ENCODE data around the gene TRAPPC12.

TRAPPC12 gene

GRCh38 chr2:3470856-3471737 is 91.6 kb downstream of the TRAPPC12 start:
- TF ChIP-seq CTCF (IDR thresholded peaks at IDR 0.05; ENCODE audit: low read depth, low read length): no peak
- no peaks in the 10 kb centered on the region for H3K27me3 ChIP-seq
- no peaks in the 10 kb centered on the region for H3K9me3 ChIP-seq
- H3K4me1 ChIP-seq: no peaks in the 10 kb centered on the region
- DNase-seq: no peak
- H3K36me3 ChIP-seq: peaks cover 25% of the 10 kb centered on the region
- no peak overlapping the region for H3K4me3 ChIP-seq (ENCODE audit: low read depth, low read length)

- H3K36me3 ChIP-seq: peaks cover 27% of the 10 kb centered on the region
- H3K9me3 ChIP-seq: no peaks in the 10 kb centered on the region
Measured at GRCh38 chr2:3472296-3472695, 92.8 kb downstream of the TRAPPC12 start.

DNA sequence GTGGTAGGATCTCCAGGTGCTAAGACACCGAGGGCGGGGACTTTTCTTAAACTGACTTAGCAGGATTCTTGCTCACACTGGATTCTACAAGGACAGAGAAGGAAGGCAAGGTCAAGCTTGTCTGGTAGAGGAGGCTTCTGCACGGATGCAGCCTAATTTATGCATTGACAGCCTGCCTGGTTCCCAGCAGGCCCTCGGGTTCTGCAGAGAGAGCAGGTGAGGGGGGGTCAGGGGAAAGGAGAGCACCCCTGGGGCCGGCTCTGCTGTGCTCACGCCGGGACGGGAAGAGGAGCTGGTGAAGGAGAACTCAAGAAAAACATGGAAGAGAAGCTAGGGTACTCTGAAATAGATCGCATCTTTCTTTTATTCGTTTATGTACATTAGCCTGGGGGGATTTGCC is 93.5 kb downstream of the TRAPPC12 start:
- Histone ChIP-seq H3K27me3 (no peaks in the 10 kb centered on the region), H3K9me3 (no peaks in the 10 kb centered on the region), H3K36me3 (peaks cover 21% of the 10 kb centered on the region), H3K4me1 (no peaks in the 10 kb centered on the region), H3K4me3 (ENCODE audit: low read depth, low read length) (no peak overlapping the region)
- TF ChIP-seq CTCF (IDR thresholded peaks at IDR 0.05; ENCODE audit: low read depth, low read length): no peak
- DNase-seq: no peak

More at GRCh38 chr2:3472296-3472695, 92.8 kb downstream of the TRAPPC12 start:
- no peaks in the 10 kb centered on the region for H3K27me3 ChIP-seq
- H3K4me1 ChIP-seq: no peaks in the 10 kb centered on the region
- H3K4me3 ChIP-seq (ENCODE audit: low read depth, low read length): no peak overlapping the region
- DNase-seq: no peak
- no peak for TF ChIP-seq CTCF (IDR thresholded peaks at IDR 0.05; ENCODE audit: low read depth, low read length)

GRCh38 chr2:3475771-3476170 is 96.3 kb downstream of the TRAPPC12 start:
- H3K27me3 ChIP-seq: no peaks in the 10 kb centered on the region
- H3K4me1 ChIP-seq: no peaks in the 10 kb centered on the region
- H3K36me3 ChIP-seq: peaks cover 22% of the 10 kb centered on the region
- H3K4me3 ChIP-seq (ENCODE audit: low read depth, low read length): no peak overlapping the region
- TF ChIP-seq CTCF (IDR thresholded peaks at IDR 0.05; ENCODE audit: low read depth, low read length): no peak
- H3K9me3 ChIP-seq: no peaks in the 10 kb centered on the region
- DNase-seq: no peak

GRCh38 chr2:3476321-3476984 is 97.0 kb downstream of the TRAPPC12 start:
- Histone ChIP-seq H3K9me3 (no peaks in the 10 kb centered on the region), H3K4me3 (ENCODE audit: low read depth, low read length) (no peak overlapping the region), H3K27me3 (no peaks in the 10 kb centered on the region), H3K4me1 (no peaks in the 10 kb centered on the region), H3K36me3 (peaks cover 22% of the 10 kb centered on the region)
- no peak for DNase-seq
- no peak for TF ChIP-seq CTCF (IDR thresholded peaks at IDR 0.05; ENCODE audit: low read depth, low read length)

DNA sequence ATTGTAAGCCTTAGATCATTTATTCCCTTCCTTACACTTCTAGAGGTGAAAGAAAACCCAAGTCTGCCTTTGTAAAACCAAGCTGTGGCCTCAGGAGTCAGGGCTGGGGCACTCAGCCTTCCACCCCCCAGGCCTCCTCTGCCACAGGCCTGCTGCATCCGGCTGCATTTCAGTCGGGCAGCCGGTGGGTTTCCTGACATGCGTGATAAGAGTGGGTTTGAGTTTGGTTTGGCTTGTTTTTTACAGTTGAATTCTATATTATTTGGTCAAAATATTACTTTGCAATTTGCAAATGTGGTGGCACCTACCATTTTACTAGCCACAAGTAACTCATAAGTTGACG is 97.5 kb downstream of the TRAPPC12 start:
- no peak overlapping the region for H3K4me3 ChIP-seq (ENCODE audit: low read depth, low read length)

More for the DNA sequence above, 97.5 kb downstream of the TRAPPC12 start:
- Histone ChIP-seq H3K36me3 (peaks cover 18% of the 10 kb centered on the region), H3K9me3 (no peaks in the 10 kb centered on the region), H3K27me3 (no peaks in the 10 kb centered on the region), H3K4me1 (no peaks in the 10 kb centered on the region)
- no peak for TF ChIP-seq CTCF (IDR thresholded peaks at IDR 0.05; ENCODE audit: low read depth, low read length)
- no peak for DNase-seq
